Measurements from ENCODE around the gene FCN1. TPM values are rescaled to one million over a fixed set of nuclear protein-coding genes. Genes with fewer than 3 reads are reported as not detected.

The FCN1 gene
- total RNA-seq, 1 donor, result not detected

DNA sequence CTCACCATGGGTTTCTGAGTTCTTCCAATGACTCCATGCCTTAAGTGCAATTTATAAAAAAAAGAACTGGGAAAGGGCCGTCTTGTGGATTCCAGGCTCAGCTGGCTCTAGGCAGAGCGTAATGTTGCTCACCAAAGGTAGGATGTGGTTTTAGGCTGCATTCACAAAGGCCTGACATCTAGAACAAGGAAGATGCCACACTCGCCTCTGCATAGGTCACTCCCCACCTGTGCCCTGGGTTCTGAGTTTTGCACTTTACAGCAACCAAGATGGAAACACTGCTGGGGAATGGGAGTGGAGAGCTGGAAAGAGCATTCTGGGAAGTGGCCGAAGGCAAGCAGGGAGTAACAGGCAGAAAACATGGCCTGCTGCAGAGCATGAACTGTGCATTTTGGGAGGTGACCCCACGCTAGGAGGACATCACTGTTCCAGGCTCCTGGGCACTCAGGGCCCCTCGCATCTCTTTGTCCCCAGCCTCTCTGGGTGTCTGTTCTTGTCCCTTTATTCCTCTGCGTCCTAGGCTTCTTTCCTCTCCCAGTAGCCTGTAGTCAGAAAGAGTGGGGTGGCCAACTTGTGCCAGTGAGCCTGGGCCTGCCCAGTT lies 24.8 kb downstream of the FCN1 start:
- no peak overlapping the region for H3K27ac ChIP-seq (ENCODE audit: low read depth, low read length)

GRCh38 chr9:134892221-134892620 lies 25.5 kb downstream of the FCN1 start:
- Histone ChIP-seq H3K4me2 (ENCODE audit: insufficient read depth, low read length) (no peak overlapping the region), H2AFZ (ENCODE audit: low read length) (no peak overlapping the region), H3K4me1 (ENCODE audit: insufficient read depth, low read length) (peaks cover 4% of the 10 kb centered on the region), H3K9me3 (ENCODE audit: low read depth, low read length) (no peaks in the 10 kb centered on the region), H3K4me3 (ENCODE audit: insufficient read depth, low read length) (no peak overlapping the region), H4K20me1 (ENCODE audit: insufficient read depth, low read length) (no peaks in the 10 kb centered on the region), H3K27ac (ENCODE audit: low read depth, low read length) (no peak overlapping the region), H3K79me2 (ENCODE audit: insufficient read depth, low read length) (no peaks in the 10 kb centered on the region), H3K27me3 (ENCODE audit: insufficient read depth, low read length) (peaks cover 3% of the 10 kb centered on the region), H3K36me3 (ENCODE audit: insufficient read depth, low read length) (no peaks in the 10 kb centered on the region)
- TF ChIP-seq, protein P1, sequence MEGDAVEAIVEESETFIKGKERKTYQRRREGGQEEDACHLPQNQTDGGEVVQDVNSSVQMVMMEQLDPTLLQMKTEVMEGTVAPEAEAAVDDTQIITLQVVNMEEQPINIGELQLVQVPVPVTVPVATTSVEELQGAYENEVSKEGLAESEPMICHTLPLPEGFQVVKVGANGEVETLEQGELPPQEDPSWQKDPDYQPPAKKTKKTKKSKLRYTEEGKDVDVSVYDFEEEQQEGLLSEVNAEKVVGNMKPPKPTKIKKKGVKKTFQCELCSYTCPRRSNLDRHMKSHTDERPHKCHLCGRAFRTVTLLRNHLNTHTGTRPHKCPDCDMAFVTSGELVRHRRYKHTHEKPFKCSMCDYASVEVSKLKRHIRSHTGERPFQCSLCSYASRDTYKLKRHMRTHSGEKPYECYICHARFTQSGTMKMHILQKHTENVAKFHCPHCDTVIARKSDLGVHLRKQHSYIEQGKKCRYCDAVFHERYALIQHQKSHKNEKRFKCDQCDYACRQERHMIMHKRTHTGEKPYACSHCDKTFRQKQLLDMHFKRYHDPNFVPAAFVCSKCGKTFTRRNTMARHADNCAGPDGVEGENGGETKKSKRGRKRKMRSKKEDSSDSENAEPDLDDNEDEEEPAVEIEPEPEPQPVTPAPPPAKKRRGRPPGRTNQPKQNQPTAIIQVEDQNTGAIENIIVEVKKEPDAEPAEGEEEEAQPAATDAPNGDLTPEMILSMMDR (IDR thresholded peaks at IDR 0.05; ENCODE audit: extremely low read depth, low read depth, low read length), result no peak
- DNase-seq (ENCODE audit: insufficient read length, low spot score, missing footprints), result no peak

More for the DNA sequence above, 24.8 kb downstream of the FCN1 start:
- peaks cover 4% of the 10 kb centered on the region for H3K4me1 ChIP-seq (ENCODE audit: insufficient read depth, low read length)
- TF ChIP-seq, protein P1 (IDR thresholded peaks at IDR 0.05; ENCODE audit: extremely low read depth, low read depth, low read length), result no peak
- H4K20me1 ChIP-seq (ENCODE audit: insufficient read depth, low read length), result no peaks in the 10 kb centered on the region
- no peak overlapping the region for H3K4me2 ChIP-seq (ENCODE audit: insufficient read depth, low read length)
- peak; percentile 58 for DNase-seq (ENCODE audit: insufficient read length, low spot score, missing footprints)
- no peaks in the 10 kb centered on the region for H3K79me2 ChIP-seq (ENCODE audit: insufficient read depth, low read length)
- no peaks in the 10 kb centered on the region for H3K9me3 ChIP-seq (ENCODE audit: low read depth, low read length)
- H3K36me3 ChIP-seq (ENCODE audit: insufficient read depth, low read length), result no peaks in the 10 kb centered on the region
- H3K4me3 ChIP-seq (ENCODE audit: insufficient read depth, low read length), result no peak overlapping the region
- no peak overlapping the region for H2AFZ ChIP-seq (ENCODE audit: low read length)
- peaks cover under 1% of the 10 kb centered on the region for H3K27me3 ChIP-seq (ENCODE audit: insufficient read depth, low read length)

DNA sequence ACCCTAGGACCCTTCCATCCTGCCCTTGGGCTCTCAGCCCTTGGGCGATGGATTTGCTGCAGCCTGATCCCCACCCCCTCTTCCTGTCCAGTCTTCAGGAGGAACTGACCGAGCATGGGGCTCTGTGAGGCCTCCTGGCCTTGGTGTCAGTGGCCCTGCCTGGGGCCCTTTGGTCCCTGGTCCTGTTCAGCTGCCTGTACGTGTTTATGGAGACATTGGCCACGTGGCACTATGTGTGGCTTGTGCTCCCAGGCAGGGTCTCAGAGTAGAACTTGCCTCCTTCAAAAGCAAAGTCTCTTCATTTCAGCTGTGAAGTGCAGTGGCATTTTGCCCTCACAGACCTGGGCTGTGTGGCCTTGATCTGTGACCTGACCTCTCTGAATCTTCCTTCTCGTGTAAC lies 26.0 kb downstream of the FCN1 start:
- H2AFZ ChIP-seq (ENCODE audit: low read length), result no peak overlapping the region
- no peak overlapping the region for H3K4me2 ChIP-seq (ENCODE audit: insufficient read depth, low read length)
- H3K4me1 ChIP-seq (ENCODE audit: insufficient read depth, low read length), result peaks cover 4% of the 10 kb centered on the region
- TF ChIP-seq, protein P1 (IDR thresholded peaks at IDR 0.05; ENCODE audit: extremely low read depth, low read depth, low read length), result no peak
- H3K27me3 ChIP-seq (ENCODE audit: insufficient read depth, low read length), result peaks cover 4% of the 10 kb centered on the region
- DNase-seq (ENCODE audit: insufficient read length, low spot score, missing footprints), result peak; percentile 60
- no peaks in the 10 kb centered on the region for H3K36me3 ChIP-seq (ENCODE audit: insufficient read depth, low read length)
- no peaks in the 10 kb centered on the region for H4K20me1 ChIP-seq (ENCODE audit: insufficient read depth, low read length)
- no peaks in the 10 kb centered on the region for H3K9me3 ChIP-seq (ENCODE audit: low read depth, low read length)
- no peaks in the 10 kb centered on the region for H3K79me2 ChIP-seq (ENCODE audit: insufficient read depth, low read length)
- H3K4me3 ChIP-seq (ENCODE audit: insufficient read depth, low read length), result no peak overlapping the region
- no peak overlapping the region for H3K27ac ChIP-seq (ENCODE audit: low read depth, low read length)

DNA sequence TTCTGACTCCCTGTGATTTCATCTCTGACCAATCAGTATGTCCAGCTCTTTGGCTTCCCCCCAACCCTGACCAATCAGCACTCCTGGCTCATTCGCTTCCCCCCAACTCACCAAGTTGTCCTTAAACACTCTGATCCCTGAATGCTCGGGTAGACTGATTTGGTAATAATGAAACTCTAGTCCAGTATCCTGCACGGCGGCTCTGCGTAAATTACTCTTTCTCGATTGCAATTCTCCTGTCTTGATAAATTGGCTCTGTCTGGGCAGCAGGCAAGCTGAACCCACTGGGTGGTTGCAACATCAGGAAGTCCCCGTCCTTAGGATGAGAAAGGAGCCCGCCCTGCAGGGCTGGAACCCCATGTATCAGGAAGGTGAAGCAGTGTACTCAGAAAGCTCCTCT lies 26.7 kb downstream of the FCN1 start:
- H3K4me1 ChIP-seq (ENCODE audit: insufficient read depth, low read length), result peaks cover 4% of the 10 kb centered on the region
- no peak overlapping the region for H2AFZ ChIP-seq (ENCODE audit: low read length)
- H3K27ac ChIP-seq (ENCODE audit: low read depth, low read length), result no peak overlapping the region
- TF ChIP-seq, protein P1 (IDR thresholded peaks at IDR 0.05; ENCODE audit: extremely low read depth, low read depth, low read length), result no peak
- no peaks in the 10 kb centered on the region for H3K36me3 ChIP-seq (ENCODE audit: insufficient read depth, low read length)
- no peaks in the 10 kb centered on the region for H4K20me1 ChIP-seq (ENCODE audit: insufficient read depth, low read length)
- no peak overlapping the region for H3K4me2 ChIP-seq (ENCODE audit: insufficient read depth, low read length)
- H3K9me3 ChIP-seq (ENCODE audit: low read depth, low read length), result no peaks in the 10 kb centered on the region
- no peaks in the 10 kb centered on the region for H3K79me2 ChIP-seq (ENCODE audit: insufficient read depth, low read length)
- peaks cover 4% of the 10 kb centered on the region for H3K27me3 ChIP-seq (ENCODE audit: insufficient read depth, low read length)
- no peak for DNase-seq (ENCODE audit: insufficient read length, low spot score, missing footprints)
- no peak overlapping the region for H3K4me3 ChIP-seq (ENCODE audit: insufficient read depth, low read length)

Measured in osteoblast (primary cell).